ENCODE measurements around the gene FBXO2.

The FBXO2 gene

DNA sequence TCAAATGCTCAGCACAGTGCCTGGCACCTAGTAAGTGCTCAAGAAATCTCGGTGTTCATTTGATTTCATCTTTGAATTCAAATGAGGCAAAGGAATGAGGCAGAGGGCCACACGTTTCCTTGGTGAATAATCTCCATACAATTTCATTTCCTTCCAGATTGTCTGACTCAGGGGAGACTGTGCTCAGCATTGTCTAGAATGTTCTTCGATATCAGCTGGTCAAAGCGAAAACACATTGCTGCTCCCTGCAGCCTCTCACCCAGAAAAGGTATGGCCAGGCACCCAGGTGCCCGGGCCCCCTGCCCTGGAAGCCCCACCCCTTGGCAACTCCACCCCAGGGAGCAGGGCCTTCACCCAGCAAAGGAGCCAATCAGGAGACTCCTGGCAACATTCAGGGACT is 55.8 kb downstream of the FBXO2 start:
- Histone ChIP-seq H3K9me3 (ENCODE audit: insufficient read depth, low read length, severe bottlenecking) (no peaks in the 10 kb centered on the region), H2AFZ (ENCODE audit: low read depth, low read length) (no peak overlapping the region), H3K9ac (ENCODE audit: low read depth, low read length) (no peak overlapping the region), H4K20me1 (ENCODE audit: insufficient read depth, low read length) (no peaks in the 10 kb centered on the region; the same call in 1 of the 2 replicates), H3K4me2 (ENCODE audit: insufficient read depth, low read length) (no peak overlapping the region), H3K27ac (ENCODE audit: low read length) (no peak overlapping the region), H3K79me2 (ENCODE audit: insufficient read depth, low read length) (no peaks in the 10 kb centered on the region), H3K4me1 (ENCODE audit: insufficient read depth, low read length) (no peaks in the 10 kb centered on the region), H3K4me3 (ENCODE audit: low read depth in 1 of 2, low read length in 2 of 2) (no peak overlapping the region), H3K36me3 (ENCODE audit: insufficient read depth, low read length) (no peaks in the 10 kb centered on the region), H3K27me3 (ENCODE audit: insufficient read depth, low read length, poor library complexity) (peaks cover 14% of the 10 kb centered on the region)
- ATAC-seq (ENCODE audit: insufficient read depth, low read depth) (no peak), DNase-seq (no peak)
- no peak for TF ChIP-seq EZH2 (IDR thresholded peaks at IDR 0.05; ENCODE audit: borderline replicate concordance, low read depth, low read length, severe bottlenecking)
- TF ChIP-seq, protein P1, sequence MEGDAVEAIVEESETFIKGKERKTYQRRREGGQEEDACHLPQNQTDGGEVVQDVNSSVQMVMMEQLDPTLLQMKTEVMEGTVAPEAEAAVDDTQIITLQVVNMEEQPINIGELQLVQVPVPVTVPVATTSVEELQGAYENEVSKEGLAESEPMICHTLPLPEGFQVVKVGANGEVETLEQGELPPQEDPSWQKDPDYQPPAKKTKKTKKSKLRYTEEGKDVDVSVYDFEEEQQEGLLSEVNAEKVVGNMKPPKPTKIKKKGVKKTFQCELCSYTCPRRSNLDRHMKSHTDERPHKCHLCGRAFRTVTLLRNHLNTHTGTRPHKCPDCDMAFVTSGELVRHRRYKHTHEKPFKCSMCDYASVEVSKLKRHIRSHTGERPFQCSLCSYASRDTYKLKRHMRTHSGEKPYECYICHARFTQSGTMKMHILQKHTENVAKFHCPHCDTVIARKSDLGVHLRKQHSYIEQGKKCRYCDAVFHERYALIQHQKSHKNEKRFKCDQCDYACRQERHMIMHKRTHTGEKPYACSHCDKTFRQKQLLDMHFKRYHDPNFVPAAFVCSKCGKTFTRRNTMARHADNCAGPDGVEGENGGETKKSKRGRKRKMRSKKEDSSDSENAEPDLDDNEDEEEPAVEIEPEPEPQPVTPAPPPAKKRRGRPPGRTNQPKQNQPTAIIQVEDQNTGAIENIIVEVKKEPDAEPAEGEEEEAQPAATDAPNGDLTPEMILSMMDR (IDR thresholded peaks at IDR 0.05; ENCODE audit: borderline replicate concordance, extremely low read depth, low read length, poor library complexity, severe bottlenecking) = no peak
